NOMO-1 (cell line): Measurements from ENCODE around the gene ZNF486.
"Not testable (repeated sequence)": the region's sequence is repeated elsewhere in the genome, so short reads cannot be mapped to it uniquely, and the experiment has no call there.

Experiments
- DNase-seq, 2 experiments: peaks; one replicate each; lab custom pipeline; 2025; ENCODE audit not compliant: unreplicated experiment in 2 of 2; lab: John Stamatoyannopoulos, UW

ZNF486 gene

DNA sequence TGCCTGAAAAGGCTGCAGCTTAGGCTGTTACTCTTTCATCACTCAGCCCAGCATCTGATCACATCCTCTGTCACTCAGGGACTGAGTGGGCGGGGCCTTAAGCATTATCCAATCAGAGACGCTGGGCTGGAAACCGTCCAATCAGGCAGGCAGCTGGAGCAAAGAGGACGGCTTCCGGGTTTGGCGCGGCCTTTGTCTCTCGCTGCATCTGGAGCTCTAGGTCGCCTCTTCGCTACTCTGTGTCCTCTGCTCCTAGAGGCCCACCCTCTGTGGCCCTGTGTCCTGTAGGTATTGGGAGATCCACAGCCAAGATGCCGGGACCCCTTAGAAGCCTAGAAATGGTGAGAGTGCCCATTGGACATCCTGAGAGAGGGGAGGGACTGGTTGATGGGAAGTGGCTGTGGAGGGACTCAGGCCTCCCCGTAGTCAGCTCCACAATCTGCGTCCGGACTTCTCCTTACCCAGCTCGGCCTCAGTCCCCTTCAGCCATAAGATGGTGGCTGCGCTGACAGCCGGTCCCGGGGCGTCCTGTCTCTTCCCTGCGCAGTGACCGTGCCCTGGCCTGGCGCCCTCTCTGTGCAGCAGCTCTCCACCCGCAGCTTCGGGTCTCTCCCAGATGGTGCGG, at the start of gene ZNF486:
ZNF486 (plus strand) TSS at position 195 of the 625 bp plus-strand sequence; CDS start at position 312, 117 bp downstream.
- DNase-seq, result no peak

DNA sequence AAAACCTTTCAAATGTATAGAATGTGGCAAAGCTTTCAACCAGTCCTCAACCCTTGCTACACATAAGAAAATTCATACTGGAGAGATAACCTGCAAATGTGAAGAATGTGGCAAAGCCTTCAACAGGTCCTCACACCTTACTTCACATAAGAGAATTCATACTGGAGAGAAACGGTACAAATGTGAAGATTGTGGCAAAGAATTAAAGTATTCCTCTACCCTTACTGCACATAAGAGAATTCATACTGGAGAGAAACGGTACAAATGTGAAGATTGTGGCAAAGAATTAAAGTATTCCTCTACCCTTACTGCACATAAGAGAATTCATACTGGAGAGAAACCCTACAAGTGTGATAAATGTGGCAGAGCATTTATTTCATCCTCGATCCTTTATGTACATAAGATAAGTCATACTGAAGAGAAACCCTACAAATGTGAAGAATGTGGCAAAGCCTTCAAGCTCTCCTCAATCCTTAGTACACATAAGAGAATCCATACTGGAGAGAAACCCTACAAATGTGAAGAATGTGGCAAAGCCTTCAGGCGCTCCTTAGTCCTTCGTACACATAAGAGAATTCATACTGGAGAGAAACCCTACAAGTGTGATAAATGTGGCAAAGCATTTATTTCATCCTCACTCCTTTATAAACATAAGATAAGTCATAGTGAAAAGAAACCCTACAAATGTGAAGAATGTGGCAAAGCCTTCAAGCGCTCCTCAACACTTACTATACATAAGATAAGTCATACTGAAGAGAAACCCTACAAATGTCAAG, 48.8 kb upstream of the ZNF486 start:
- DNase-seq, result not testable (repeated sequence)

DNA sequence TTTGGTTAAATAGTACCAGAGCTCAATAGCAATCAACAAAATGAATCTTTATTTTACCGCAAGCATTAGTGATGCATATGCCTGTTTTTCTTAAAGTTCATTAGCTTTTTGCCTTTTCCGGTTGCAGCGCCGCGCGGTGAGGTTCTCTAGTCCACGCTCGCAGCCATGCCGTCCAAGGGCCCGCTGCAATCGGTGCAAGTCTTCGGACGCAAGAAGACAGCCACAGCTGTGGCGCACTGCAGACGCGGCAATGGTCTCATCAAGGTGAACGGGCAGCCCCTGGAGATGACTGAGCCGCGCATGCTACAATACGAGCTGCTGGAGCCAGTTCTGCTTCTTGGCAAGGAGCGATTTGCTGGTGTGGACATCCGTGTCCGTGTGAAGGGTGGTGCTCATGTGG, 42.1 kb upstream of the ZNF486 start:
- DNase-seq, result no peak

DNA sequence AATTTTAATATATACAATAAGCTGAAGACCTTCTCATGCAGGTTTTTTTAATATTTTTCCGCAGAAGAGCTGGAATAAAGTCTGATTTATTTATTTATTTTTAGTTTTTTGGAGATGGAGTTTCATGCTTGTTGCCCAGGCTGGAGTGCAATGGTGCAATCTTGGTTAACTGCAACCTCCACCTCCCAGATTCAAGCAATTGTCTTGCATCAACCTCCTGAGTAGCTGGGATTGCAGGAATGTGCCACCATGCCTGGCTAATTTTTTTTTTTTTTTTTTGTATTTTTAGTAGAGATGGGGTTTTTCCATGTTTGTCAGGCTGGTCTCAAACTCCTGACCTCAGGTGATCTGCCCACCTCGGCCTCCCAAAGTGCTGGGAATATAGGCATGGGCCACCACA, 34.1 kb upstream of the ZNF486 start:
- DNase-seq, result not testable (repeated sequence)

DNA sequence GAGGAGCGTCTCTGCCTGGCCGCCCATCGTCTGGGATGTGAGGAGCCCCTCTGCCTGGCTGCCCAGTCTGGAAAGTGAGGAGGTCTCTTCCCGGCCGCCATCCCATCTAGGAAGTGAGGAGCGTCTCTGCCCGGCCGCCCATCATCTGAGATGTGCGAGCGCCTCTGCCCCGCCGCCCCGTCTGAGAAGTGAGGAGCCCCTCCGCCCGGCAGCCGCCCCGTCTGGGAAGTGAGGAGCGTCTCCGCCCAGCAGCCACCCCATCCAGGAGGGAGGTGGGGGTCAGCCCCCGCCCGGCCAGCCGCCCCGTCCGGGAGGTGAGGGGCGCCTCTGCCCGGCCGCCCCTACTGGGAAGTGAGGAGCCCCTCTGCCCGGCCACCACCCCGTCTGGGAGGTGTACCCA, 29.3 kb upstream of the ZNF486 start:
- DNase-seq, result not testable (repeated sequence)

DNA sequence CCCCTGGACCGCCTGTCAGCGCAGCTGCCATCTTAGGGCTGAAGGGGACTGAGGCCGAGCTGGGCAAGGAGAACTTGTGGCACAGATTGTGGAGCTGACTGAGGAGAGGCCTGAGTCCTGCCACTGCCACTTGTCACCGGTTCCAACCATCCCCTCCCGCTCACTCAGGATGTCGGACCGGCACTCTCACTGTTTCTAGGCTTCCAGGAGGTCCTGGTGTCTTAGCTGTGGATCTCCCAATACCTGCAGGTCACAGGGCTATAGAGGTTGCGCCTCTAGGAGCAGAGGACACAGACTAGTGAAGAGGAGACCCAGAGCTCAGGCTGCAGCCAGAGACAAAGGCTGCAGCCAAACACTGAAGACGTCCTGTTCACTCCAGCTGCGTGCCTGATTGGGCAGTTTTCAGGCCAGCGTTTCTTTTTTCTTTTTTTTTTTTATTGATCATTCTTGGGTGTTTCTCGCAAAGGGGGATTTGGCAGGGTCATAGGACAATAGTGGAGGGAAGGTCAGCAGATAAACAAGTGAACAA, 15.3 kb upstream of the ZNF486 start:
- DNase-seq, result no peak

DNA sequence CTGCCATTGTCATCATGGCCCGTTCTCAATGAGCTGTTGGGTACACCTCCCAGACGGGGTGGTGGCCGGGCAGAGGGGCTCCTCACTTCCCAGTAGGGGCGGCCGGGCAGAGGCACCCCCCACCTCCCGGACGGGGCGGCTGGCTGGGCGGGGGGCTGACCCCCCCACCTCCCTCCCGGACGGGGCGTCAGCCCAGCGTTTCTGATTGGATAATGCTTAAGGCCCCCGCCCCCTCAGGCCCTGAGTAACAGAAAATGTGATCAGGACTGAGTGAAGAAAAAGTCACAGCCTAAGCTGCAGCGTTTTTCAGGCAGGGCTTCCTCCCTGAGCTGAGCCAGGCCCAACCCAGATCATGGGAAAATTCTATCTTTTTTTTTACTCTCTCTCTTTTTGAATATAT, 14.5 kb upstream of the ZNF486 start:
- DNase-seq, result not testable (repeated sequence)

DNA sequence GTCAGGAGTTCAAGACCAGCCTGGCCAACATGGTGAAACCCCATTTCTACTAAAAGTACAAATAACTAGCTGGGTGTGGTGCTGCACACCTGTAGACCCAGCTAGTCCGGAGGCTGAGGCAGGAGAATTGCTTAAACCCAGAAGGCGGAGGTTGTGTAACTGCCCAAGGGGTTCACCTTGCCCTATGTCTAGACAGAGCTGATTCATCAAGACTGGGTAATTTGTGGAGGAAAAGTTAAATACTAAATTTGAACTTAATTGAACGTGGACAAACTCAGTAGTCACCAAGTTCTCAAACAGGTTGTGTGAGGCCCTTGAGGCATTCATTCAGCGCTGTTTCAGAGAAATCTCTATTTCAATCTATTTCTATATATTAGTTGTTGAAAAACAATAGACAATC, 13.7 kb upstream of the ZNF486 start:
- no peak for DNase-seq

DNA sequence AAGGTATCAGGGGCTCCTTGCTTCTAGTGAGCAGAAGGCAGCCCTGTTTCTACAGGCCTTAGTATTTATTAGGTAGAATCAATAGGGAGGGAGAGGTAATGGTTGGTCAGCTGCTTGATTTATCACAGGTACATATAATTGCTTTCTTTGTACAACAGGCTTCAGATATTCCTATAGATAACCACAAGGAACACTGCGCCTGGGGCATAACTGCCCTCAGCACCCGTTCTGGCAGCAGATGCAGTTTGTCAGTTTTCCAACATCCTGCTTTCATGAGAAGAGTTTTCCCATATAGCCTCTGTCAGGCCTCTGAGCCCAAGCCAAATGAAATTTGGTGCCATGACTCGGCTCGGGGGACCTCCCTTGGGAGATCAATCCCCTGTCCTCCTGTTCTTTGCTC, 12.4 kb upstream of the ZNF486 start:
- no peak for DNase-seq

DNA sequence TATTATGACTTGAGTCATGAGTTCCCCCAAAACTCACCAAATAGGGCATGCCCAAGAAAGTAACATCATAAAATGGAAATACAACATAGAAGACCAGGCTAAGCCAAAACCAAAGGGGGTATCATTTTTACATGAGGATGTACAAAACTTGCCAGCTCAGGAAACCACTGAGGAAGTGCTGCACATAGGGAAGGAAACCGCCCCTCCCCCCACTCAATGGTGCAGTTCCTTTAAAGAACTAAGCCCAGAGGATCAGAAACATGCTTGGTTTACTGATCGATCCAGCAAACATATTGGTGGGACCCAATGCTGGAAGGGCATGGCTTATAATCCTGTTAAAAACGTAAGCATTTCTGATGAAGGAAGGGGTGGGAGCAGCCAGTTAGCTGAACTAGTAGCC, 4.2 kb upstream of the ZNF486 start:
- DNase-seq, result no peak

DNA sequence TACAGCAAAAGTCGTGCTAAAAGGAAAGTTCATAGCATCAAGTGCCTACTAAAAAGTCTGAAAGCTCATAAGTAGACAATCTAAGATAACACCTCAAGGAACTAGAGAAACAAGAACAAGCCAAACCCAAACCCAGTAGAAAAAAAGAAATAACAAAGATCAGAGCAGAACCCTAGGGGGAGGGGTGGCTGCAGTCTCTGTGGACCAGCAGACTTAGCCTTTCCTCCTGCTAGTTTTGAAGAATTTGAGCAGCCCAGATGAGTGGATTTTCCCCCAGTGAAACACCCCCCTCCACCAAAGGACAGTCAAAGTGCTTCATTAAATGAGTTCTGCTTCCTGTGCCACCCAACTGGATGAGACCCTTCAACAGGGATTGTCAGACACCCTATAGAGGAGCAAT, 2.6 kb upstream of the ZNF486 start:
- DNase-seq, result no peak

DNA sequence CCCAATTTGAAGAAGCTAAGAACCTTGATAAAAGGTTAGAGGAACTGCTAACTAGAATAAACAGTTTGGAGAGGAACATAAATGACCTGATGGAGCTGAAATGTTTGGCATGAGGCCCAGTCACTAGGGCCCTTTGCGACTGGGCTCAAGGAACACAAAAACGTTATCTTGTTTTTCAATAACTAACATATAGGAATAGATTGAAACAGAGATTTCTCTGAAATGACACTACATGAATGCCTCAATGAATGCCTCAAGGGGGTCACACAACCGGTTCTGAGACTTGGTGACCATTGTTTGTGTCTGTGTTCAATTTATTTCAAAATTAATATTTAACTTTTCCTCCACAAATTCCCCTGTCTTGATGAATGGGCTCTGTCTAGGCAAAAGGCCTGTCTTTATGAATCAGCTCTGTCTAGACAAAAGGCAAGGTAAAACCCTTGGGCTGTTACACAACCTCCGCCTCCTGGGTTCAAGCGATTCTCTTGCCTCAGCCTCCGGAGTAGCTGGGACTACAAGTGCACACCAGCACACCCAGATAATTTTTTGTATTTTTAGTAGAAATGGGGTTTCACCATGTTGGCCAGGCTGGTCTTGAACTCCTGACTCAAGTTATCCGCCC, 932 bp upstream of the ZNF486 start:
- no peak for DNase-seq

DNA sequence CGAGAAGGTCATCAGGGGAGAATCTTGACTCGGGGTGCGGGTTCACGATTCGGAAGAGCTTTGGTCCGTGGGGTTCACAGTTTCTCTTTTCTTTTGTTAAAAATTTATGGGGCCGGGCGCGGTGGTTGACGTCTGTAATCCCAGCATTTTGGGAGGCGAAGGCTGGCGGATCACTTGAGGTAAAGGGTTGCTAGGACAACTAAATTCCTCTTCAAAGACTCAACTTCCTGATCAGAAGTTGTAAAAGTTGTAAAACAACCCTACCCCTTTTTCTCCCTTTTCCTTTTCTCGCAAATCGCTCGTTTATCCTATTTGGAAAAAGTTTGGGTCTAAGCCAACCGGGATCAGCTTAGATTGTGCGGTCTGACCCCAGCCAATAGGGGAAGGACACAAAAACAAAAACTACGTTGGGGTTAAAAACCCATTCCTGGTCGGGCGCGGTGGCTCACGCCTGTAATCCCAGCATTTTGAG, 673 bp downstream of the ZNF486 start:
- DNase-seq, result no peak

DNA sequence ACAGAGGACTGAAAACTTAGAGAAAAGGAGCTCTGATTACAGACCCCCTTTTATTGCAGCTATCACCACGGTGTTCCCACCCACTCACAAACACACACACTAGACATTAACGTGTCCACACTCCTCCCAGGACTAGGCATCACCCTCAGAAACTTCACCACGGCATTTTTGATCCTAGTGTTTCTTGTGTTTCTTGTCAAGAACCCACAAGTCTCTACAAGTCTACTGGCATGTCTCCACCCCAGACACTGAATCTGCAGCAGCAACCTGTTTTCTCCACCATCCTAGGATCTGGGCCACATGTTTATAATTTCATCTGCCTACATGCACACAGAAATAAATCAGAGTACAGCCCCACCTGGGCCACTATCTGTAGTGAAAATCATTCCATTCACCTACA, 4.3 kb downstream of the ZNF486 start:
- DNase-seq, result no peak

DNA sequence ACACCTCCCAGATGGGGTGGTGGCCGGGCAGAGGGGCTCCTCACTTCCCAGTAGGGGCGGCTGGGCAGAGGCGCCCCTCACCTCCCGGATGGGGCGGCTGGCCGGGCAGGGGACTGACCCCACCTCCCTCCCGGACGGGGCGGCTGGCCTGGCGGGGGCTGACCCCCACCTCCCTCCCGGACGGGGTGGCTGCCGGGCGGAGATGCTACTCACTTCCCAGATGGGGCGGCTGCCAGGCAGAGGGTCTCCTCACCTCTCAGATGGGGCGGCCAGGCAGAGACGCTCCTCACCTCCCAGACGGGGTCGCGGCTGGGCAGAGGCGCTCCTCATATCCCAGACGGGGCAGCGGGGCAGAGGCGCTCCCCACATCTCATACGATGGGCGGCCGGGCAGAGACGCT, 8.8 kb downstream of the ZNF486 start:
- DNase-seq, result not testable (repeated sequence)

DNA sequence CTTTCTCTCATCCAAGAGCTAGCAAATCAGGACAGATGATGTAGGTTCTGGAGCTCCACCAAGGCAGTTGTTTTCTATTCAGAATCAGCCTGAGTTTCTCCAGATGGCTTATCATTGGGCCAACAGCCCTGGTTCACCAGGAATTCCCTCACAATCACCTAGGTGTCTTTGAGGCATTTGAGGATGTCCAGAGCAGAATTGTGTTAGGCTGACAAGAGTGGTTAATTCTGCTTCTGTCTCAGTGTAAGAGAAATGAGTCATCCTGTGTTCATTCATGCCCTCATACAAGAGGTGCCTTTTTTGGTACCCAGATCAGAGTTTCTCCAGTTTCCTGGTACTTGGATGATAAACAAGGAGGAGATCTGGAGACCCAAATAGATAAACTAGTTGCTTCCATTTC, 12.9 kb downstream of the ZNF486 start:
- not testable (repeated sequence) for DNase-seq

DNA sequence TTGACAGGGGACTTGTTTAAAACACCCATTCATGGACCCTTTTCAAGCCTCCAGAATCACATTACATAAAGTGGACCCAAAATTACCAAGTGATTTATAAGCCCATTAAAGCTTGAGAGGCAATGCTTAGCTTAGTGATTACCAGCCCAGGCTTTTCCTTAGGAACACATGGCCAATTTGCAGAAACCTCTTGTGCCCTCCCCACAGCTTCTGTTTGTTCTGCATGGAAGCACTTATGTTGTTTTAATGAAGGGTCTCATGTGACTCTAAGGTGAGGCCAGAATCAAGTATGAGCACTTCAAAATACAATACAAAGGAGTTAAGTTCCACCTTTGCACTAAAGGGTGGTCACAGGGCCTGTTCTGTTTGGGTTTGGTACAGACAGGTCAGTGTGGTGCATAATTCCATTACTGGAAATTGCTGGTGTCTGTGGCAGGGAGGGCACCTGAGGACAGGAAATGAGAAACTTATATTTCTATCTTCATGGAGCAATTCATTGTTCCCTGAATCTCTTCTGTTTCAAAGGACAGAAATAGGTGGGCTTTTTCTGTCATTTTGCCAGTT, 15.3 kb downstream of the ZNF486 start:
- no peak for DNase-seq

DNA sequence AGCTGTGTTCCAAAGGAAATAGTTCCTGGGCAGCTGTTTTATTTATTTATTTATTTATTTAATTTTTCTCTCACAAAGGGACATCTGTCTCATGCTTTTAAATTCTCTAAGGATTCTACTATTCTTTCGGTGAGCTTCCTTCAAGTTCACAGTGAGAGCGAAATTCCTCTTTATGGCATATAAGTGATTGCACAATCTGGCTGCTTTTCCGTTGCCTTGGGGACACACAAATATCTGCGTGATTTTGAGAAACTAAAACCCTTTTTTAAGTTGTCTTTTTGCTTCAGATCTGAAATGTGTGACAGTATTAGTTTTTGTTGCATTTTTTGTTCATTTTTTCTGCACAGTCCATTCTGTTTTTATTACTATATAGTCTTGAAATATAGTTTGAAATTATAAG, 19.2 kb downstream of the ZNF486 start:
- DNase-seq, result no peak

DNA sequence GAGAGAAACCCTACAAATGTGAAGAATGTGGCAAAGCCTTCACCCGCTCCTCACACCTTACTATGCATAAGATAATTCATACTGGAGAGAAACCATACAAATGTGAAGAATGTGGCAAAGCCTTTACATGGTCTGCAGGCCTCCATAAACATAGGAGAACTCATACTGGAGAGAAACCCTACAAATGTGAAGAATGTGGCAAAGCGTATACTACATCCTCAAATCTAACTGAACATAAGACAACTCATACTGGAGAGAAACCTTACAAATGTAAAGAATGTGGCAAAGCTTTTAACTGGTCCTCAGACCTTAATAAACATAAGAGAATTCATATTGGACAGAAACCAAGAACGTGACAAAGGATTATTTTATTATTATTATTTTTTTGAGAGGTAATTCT, 30.7 kb downstream of the ZNF486 start:
- DNase-seq, result no peak

DNA sequence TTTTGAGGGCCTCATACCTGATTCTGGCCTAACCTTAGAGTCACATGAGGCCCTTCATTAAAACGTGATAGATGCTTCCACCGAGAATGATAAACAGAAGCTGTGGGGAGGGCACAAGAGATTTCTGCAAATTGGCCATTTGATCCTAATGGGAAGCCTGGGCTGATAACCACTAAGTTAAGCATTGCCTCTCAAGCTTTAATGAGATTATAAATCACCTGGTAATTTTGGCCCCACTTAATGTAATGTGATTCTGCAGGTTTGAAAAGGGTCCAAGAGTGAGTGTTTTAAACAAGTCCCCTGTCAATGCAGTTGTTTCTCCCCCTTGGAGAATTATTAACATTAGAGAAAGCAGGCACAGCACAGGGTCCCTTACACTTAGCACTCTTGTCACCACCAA, 42.0 kb downstream of the ZNF486 start:
- no peak for DNase-seq

DNA sequence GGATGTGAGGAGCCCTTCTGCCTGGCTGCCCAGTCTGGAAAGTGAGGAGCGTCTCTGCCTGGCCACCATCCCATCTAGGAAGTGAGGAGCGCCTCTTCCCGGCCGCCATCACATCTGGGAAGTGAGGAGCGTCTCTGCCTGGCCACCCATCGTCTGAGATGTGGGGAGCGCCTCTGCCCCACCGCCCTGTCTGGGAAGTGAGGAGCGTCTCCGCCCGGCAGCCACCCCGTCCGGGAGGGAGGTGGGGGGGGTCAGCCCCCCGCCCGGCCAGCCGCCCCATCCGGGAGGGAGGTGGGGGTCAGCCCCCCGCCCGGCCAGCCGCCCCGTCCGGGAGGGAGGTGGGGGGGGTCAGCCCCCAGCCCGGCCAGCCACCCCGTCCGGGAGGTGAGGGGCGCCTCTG, 47.4 kb downstream of the ZNF486 start:
- DNase-seq, result not testable (repeated sequence)
